SK-N-SH treated with all-trans-retinoic acid at 6 μM for 48 hours (cell line): ENCODE data around the gene TTC33.

Source experiments
- ATAC-seq: fragments of 200-7000 bp; cut with Tn5 transposase; 3 replicates; pipeline ENCODE4 v1.9.1; 2020; ENCODE audit warnings: mild to moderate bottlenecking, moderate library complexity
- ARNTL ChIP-seq: fragments of 450-650 bp; formaldehyde crosslinking; IDR thresholded peaks from 2 replicates; pipeline ENCODE4 v1.5.0; 2020; ENCODE audit warnings: low read depth, mild to moderate bottlenecking, moderate library complexity, borderline replicate concordance
- BACH2 ChIP-seq: fragments of 250-450 bp; sonication (Bioruptor Pico); IDR thresholded peaks from 2 replicates; pipeline ENCODE4 v1.9.0; 2021; ENCODE audit warnings: mild to moderate bottlenecking, borderline replicate concordance
- CSDC2 ChIP-seq: fragments of 250-450 bp; sonication (Bioruptor Pico); IDR thresholded peaks from 2 replicates; pipeline ENCODE4 v1.5.0; 2020; ENCODE audit warnings: mild to moderate bottlenecking, moderate library complexity
- ESRRG ChIP-seq: fragments of 250-450 bp; sonication (Bioruptor Pico); IDR thresholded peaks from 2 replicates; pipeline ENCODE4 v1.6.1; 2021; ENCODE audit warnings: mild to moderate bottlenecking
- GLIS3 ChIP-seq: fragments of 250-450 bp; sonication (Bioruptor Pico); IDR thresholded peaks from 2 replicates; pipeline ENCODE4 v1.5.0; 2020; ENCODE audit warnings: mild to moderate bottlenecking, moderate library complexity
- ISL1 ChIP-seq: fragments of 250-450 bp; sonication (Bioruptor Pico); IDR thresholded peaks from 2 replicates; pipeline ENCODE4 v2.1.2; 2022; ENCODE audit warnings: mild to moderate bottlenecking, moderate library complexity
- OSR1 ChIP-seq: fragments of 250-450 bp; sonication (Bioruptor Pico); IDR thresholded peaks from 2 replicates; pipeline ENCODE4 v1.8.0; 2022; ENCODE audit warnings: moderate library complexity, mild to moderate bottlenecking, inconsistent platforms
- PPARA ChIP-seq: fragments of 250-450 bp; sonication (Bioruptor Pico); IDR thresholded peaks from 2 replicates; pipeline ENCODE4 v1.5.0; 2020; ENCODE audit warnings: mild to moderate bottlenecking, borderline replicate concordance
- SNAI2 ChIP-seq: fragments of 250-450 bp; sonication (Bioruptor Pico); IDR thresholded peaks from 2 replicates; pipeline ENCODE4 v1.5.0; 2020; ENCODE audit warnings: mild to moderate bottlenecking, moderate library complexity
- TCF4 ChIP-seq: fragments of 250-450 bp; sonication (Bioruptor Pico); IDR thresholded peaks from 2 replicates; pipeline ENCODE4 v1.8.0; 2021; ENCODE audit warnings: mild to moderate bottlenecking, moderate library complexity, borderline replicate concordance
- TOX ChIP-seq: fragments of 250-450 bp; sonication (Bioruptor Pico); IDR thresholded peaks from 2 replicates; pipeline ENCODE4 v1.8.0; 2021; ENCODE audit warnings: mild to moderate bottlenecking, moderate library complexity, borderline replicate concordance
- ZC3H10 ChIP-seq: fragments of 250-450 bp; sonication (Bioruptor Pico); IDR thresholded peaks from 2 replicates; pipeline ENCODE4 v1.5.1; 2021; ENCODE audit warnings: mild to moderate bottlenecking, moderate library complexity
- ZFP3 ChIP-seq: fragments of 250-450 bp; sonication (Bioruptor Pico); IDR thresholded peaks from 2 replicates; pipeline ENCODE4 v1.5.0; 2020; ENCODE audit warnings: mild to moderate bottlenecking, moderate library complexity
- ZFP30 ChIP-seq: fragments of 450-650 bp; formaldehyde crosslinking; IDR thresholded peaks from 2 replicates; pipeline ENCODE4 v1.5.0; 2022; ENCODE audit warnings: mild to moderate bottlenecking, moderate library complexity
- ZNF565 ChIP-seq: fragments of 450-650 bp; formaldehyde crosslinking; conservative IDR thresholded peaks from 2 replicates; pipeline ENCODE4 v1.5.0; 2020; ENCODE audit warnings: low read depth, mild to moderate bottlenecking, moderate library complexity
- ZNF70 ChIP-seq: fragments of 450-650 bp; formaldehyde crosslinking; IDR thresholded peaks from 2 replicates; pipeline ENCODE4 v1.5.0; 2020; ENCODE audit warnings: mild to moderate bottlenecking, moderate library complexity
- ZNF8 ChIP-seq: fragments of 450-650 bp; formaldehyde crosslinking; IDR thresholded peaks from 2 replicates; pipeline ENCODE4 v1.5.0; 2020; ENCODE audit warnings: mild to moderate bottlenecking, moderate library complexity
- TF ChIP-seq, protein P1 (sequence below): fragments of 250-450 bp; sonication (Bioruptor Pico); IDR thresholded peaks from 2 replicates; pipeline ENCODE4 v1.5.0; 2020; ENCODE audit warnings: mild to moderate bottlenecking, moderate library complexity
- TF ChIP-seq, protein P2 (sequence below): fragments of 250-450 bp; sonication (Bioruptor Pico); IDR thresholded peaks from 2 replicates; pipeline ENCODE4 v1.5.1; 2021; ENCODE audit warnings: mild to moderate bottlenecking, moderate library complexity
- TF ChIP-seq, protein P3 (sequence below): fragments of 250-450 bp; sonication (Bioruptor Pico); IDR thresholded peaks from 2 replicates; pipeline ENCODE4 v1.5.1; 2020; ENCODE audit warnings: low read depth, mild to moderate bottlenecking, moderate library complexity
- TF ChIP-seq, protein P4 (sequence below): fragments of 250-450 bp; sonication (Bioruptor Pico); IDR thresholded peaks from 2 replicates; pipeline ENCODE4 v1.8.0; 2020; ENCODE audit warnings: mild to moderate bottlenecking, moderate library complexity, borderline replicate concordance

The TTC33 gene

DNA sequence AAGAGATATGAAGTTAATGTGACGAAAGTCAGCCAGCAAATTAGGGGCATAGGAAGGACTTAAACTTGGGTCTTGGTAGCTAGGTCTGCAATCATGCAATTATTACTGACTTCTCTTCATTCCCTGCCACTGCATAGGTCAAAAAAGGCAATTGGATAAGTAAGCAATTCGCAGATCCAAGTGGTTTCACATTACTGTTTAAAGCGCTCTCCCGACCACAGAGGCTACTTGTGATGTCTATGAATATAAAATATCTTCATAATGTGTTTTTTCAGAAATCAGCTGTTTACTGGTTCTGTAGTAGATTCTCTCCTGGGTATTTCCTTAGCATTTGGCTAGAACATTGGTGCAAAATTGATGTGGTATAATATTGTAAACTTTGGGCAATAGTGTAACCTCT is 250.7 kb downstream of the TTC33 start:
- TF ChIP-seq ISL1 (no peak), ARNTL (CRISPR knock-in tag) (no peak), GLIS3 (CRISPR knock-in tag) (no peak), TOX (CRISPR knock-in tag) (no peak), ZC3H10 (CRISPR knock-in tag) (no peak), TCF4 (CRISPR knock-in tag) (no peak), PPARA (CRISPR knock-in tag) (no peak), CSDC2 (CRISPR knock-in tag) (no peak), ZFP30 (CRISPR knock-in tag) (no peak), ZNF8 (CRISPR knock-in tag) (no peak), ZFP3 (CRISPR knock-in tag) (no peak)
- TF ChIP-seq, protein P1, sequence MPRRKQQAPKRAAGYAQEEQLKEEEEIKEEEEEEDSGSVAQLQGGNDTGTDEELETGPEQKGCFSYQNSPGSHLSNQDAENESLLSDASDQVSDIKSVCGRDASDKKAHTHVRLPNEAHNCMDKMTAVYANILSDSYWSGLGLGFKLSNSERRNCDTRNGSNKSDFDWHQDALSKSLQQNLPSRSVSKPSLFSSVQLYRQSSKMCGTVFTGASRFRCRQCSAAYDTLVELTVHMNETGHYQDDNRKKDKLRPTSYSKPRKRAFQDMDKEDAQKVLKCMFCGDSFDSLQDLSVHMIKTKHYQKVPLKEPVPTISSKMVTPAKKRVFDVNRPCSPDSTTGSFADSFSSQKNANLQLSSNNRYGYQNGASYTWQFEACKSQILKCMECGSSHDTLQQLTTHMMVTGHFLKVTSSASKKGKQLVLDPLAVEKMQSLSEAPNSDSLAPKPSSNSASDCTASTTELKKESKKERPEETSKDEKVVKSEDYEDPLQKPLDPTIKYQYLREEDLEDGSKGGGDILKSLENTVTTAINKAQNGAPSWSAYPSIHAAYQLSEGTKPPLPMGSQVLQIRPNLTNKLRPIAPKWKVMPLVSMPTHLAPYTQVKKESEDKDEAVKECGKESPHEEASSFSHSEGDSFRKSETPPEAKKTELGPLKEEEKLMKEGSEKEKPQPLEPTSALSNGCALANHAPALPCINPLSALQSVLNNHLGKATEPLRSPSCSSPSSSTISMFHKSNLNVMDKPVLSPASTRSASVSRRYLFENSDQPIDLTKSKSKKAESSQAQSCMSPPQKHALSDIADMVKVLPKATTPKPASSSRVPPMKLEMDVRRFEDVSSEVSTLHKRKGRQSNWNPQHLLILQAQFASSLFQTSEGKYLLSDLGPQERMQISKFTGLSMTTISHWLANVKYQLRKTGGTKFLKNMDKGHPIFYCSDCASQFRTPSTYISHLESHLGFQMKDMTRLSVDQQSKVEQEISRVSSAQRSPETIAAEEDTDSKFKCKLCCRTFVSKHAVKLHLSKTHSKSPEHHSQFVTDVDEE (CRISPR knock-in tag), result no peak
- TF ChIP-seq, protein P2, sequence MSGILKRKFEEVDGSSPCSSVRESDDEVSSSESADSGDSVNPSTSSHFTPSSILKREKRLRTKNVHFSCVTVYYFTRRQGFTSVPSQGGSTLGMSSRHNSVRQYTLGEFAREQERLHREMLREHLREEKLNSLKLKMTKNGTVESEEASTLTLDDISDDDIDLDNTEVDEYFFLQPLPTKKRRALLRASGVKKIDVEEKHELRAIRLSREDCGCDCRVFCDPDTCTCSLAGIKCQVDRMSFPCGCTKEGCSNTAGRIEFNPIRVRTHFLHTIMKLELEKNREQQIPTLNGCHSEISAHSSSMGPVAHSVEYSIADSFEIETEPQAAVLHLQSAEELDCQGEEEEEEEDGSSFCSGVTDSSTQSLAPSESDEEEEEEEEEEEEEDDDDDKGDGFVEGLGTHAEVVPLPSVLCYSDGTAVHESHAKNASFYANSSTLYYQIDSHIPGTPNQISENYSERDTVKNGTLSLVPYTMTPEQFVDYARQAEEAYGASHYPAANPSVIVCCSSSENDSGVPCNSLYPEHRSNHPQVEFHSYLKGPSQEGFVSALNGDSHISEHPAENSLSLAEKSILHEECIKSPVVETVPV, result no peak
- no peak for ATAC-seq

DNA sequence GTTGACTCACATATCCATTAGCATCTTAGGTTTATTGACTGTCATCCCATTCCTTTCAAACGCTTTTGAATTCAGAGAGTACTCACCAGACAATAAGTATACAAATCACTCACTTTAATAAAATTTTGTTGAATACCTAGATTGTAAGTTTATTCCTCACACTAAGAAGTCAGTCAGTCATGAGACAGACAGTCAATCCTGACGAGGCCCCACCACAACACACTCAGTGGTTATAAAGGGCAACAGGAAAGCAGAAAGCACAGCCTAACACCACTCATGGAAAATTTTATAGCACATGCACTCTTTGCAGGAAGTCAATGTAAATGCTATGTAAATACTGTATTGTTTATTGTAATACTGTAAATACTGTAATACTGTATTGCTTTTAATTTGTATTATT is 252.3 kb downstream of the TTC33 start:
- no peak for TF ChIP-seq PPARA (CRISPR knock-in tag)
- TF ChIP-seq ZFP30 (CRISPR knock-in tag), result no peak
- ATAC-seq, result no peak

DNA sequence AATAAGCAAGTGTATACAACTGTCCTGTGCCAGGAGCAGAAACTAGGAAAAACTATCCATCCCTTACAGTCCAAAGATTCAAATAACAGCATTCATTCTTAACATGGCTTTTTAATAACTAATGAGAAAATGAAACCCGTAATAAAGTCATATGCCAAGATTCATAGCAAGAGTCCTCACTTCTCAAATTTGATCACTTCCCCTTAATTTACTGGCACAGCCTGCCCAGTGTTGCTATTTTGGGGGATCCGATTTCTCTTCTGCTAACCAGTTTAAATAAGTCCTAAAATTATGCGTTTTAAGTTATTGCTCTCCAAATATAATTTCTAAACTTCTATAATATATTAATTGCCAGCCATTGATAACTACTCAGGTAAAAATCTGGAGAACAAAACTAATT is 253.0 kb downstream of the TTC33 start:
- TF ChIP-seq ARNTL (CRISPR knock-in tag) (no peak), TOX (CRISPR knock-in tag) (no peak), SNAI2 (CRISPR knock-in tag) (no peak), ZC3H10 (CRISPR knock-in tag) (no peak), ZNF70 (no peak), ISL1 (no peak), ZFP30 (CRISPR knock-in tag) (no peak), GLIS3 (CRISPR knock-in tag) (no peak), ESRRG (CRISPR knock-in tag) (no peak), ZNF565 (CRISPR knock-in tag) (no peak), CSDC2 (CRISPR knock-in tag) (no peak), BACH2 (CRISPR knock-in tag) (no peak), PPARA (CRISPR knock-in tag) (no peak), OSR1 (no peak), ZNF8 (CRISPR knock-in tag) (no peak), ZFP3 (CRISPR knock-in tag) (no peak), TCF4 (CRISPR knock-in tag) (no peak)
- TF ChIP-seq, protein P2, result no peak
- TF ChIP-seq, protein P3, sequence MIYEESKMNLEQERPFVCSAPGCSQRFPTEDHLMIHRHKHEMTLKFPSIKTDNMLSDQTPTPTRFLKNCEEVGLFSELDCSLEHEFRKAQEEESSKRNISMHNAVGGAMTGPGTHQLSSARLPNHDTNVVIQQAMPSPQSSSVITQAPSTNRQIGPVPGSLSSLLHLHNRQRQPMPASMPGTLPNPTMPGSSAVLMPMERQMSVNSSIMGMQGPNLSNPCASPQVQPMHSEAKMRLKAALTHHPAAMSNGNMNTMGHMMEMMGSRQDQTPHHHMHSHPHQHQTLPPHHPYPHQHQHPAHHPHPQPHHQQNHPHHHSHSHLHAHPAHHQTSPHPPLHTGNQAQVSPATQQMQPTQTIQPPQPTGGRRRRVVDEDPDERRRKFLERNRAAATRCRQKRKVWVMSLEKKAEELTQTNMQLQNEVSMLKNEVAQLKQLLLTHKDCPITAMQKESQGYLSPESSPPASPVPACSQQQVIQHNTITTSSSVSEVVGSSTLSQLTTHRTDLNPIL (CRISPR knock-in tag), result no peak
- TF ChIP-seq, protein P4, sequence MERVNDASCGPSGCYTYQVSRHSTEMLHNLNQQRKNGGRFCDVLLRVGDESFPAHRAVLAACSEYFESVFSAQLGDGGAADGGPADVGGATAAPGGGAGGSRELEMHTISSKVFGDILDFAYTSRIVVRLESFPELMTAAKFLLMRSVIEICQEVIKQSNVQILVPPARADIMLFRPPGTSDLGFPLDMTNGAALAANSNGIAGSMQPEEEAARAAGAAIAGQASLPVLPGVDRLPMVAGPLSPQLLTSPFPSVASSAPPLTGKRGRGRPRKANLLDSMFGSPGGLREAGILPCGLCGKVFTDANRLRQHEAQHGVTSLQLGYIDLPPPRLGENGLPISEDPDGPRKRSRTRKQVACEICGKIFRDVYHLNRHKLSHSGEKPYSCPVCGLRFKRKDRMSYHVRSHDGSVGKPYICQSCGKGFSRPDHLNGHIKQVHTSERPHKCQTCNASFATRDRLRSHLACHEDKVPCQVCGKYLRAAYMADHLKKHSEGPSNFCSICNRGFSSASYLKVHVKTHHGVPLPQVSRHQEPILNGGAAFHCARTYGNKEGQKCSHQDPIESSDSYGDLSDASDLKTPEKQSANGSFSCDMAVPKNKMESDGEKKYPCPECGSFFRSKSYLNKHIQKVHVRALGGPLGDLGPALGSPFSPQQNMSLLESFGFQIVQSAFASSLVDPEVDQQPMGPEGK (CRISPR knock-in tag), result no peak
- no peak for ATAC-seq
